Pons (tissue), 1 donor: Measurements from ENCODE around the gene RORB.
"Not testable (repeated sequence)": the region's sequence is repeated elsewhere in the genome, so short reads cannot be mapped to it uniquely, and the experiment has no call there.

Source experiments
- DNase-seq: peaks from one replicate; pipeline ENCODE4 v3.0.0-alpha.2; 2016; ENCODE audit warnings: low spot score

Gene RORB

DNA sequence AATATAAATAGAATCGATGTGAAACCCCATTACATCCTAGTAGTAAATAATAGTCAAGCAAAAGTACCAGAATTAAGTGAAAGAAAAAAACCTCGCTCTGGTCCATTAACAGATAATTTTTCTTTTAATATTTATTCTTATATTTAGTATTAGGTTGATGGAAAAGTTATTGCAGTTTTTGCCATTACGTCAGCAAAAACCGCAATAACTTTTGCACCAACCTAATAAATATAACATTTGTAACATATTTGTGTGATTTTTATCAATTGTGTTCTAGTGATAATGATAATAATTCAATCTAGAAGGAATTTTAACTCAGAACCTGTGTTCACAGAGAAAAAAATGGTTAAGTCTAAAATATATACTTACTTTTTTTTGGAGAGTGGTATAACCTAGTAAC, 16.1 kb downstream of the RORB start:
- no peak for DNase-seq

DNA sequence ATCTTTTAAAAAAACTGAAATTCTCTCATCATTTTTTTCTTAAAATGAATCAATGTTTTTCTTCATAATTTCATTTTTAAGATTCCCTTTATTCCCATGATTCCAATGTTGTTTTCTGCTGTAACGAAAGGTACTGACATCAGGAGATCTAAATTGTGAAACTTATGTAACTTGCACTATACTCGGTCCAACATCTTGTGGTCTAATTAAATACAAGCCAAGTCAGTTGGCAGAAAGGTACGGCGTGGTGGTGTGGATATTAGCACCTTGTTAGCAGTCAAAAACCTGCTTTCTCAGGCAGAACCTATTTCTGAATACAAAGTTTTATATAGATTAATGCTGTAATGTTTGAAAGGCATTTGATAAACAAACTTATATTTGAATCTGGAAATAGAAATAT, 20.1 kb downstream of the RORB start:
- DNase-seq: no peak

DNA sequence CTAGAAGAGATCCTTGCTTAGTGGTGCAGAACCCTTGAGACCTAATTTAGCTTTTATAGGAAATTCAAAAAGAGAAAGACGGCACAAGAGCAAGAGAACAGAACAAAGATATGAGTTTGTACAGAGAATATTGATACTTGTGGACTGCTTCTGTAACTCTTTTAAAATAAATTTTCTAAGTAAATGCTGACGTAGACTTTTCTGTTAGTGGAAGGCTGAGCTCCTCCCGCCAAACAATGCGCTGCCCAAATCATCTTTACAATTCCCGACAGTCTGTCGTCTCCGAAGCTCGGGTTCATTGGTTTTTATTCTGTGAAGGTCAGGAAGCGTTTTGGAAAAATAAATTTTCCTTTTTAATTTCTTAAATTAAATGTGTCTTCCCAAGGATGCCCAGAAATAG, 22.3 kb downstream of the RORB start:
- DNase-seq: no peak

DNA sequence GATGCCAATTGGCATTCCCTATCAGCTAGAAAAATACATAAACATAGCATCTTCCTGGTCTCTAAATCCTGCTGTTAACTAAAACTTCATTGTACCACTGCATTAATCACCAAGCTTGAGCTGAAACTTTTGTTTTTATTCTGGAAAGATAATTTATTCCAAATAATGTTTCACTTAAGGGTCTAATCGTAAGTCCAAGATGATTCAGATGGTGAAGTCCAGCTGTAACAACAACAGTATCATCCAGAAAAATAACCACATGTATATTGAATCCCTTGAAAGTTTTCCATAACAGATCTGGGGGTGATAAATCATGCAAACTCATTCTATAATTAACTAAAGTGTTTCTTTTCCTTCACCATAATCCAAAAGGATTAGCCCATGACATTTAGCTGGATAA, 23.9 kb downstream of the RORB start:
- DNase-seq: no peak

DNA sequence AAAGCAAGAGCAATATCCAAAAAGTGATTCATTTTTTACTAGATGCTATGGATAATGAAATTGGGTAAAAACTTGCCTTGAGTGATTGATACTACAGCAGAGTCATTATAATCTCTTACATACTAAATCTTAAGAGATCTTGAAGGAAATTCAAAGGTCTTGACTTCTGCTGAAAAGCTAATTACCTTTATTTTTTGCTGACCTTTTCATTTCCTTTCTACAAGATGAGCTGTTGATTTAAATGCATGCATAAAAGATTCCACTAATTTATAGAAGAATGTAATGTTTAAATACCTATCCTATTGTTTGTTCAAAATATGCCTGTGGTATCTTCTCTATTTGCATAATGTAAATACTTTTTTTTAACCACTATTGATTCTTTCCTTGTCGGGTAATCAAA, 27.2 kb downstream of the RORB start:
- no peak for DNase-seq

DNA sequence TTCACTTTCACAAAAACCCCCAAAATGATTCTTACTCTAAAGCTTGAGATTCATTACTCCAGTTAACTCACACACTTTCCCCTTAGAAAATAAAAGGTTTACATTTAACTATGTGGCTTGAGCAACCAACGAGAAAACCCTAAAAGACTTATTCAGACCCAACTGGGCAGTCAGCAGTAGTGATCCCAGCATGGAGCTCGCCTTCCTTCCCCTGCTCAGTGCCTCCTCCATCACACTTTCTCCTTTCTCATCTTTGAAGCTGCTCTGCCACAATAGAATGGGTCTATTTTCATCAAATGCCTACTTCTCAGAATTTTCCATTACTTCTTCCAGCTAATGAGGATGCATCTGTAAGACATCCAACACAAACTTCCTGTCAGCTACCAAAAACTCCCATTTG, 29.1 kb downstream of the RORB start:
- DNase-seq: no peak

DNA sequence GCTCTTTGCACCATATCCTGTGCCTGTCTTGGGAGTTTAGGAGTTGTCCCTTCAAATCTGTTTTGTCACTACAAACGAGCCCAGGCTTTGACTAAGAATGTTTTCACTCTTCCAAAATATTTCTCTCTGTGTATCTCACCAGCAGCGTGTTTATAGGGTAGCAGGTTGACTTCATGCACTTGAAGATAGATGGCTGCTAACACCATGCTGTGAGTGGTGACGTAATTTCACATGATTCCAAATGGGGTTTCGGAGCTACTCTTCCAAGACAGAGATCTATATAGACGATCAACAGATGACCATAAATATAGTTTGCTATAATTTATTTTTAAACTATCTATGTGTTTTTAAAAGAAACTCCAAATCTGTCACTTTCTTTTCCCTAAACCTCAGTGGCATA, 30.6 kb downstream of the RORB start:
- DNase-seq: no peak

DNA sequence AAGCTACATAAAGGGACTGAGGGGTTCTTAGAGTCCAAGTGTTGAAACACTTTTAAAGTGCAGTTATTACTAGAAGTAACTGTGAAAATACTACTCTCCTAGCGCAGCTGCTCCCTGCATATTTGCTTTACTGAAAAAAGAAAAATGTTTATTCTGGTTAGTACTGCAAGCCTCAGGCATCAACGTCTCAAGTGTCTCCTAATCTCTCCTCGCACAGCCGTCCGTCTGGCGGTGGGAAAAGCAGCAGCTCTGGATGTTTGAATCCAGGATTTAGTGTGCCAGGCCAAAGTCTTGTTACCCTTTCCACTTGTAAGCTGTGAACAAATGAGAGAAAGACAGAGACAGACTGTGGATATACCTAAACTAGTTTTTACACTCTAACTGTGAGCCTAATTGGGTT, 31.1 kb downstream of the RORB start:
- no peak for DNase-seq

DNA sequence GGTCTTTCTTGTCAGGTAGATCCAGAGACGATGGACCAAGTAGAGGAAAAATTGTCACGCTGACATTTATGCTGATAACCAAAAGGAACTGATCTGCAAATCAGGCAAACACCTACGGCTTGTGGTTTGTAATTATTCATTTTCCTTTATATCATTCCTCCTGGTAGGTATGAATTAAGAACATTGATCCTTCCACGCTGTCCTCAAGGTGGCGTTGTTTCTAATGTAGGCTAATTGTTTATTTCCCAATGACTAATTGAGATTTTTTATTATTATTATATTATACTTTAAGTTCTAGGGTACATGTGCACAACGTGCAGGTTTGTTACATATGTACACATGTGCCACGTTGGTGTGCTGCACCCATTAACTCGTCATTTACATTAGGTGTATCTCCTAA, 33.3 kb downstream of the RORB start:
- not testable (repeated sequence) for DNase-seq

DNA sequence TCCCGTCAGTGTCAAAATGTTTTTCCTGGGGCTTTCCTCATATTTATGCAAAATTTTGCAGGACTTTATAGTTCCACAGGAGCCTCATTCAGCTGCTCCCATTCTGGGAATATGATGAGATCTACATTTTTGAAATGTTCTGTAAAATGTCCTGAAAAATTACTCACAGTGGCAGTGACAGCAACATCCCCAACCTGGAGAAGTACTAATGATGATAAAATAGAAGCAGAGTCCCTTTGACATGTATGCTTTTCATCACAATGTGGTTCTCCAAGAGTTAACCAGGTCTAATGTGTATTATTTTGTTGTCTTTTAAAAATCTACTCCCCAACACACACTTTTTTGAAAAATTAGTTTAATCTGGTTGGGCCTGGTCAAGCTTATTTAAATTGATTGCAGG, 36.1 kb downstream of the RORB start:
- no peak for DNase-seq

DNA sequence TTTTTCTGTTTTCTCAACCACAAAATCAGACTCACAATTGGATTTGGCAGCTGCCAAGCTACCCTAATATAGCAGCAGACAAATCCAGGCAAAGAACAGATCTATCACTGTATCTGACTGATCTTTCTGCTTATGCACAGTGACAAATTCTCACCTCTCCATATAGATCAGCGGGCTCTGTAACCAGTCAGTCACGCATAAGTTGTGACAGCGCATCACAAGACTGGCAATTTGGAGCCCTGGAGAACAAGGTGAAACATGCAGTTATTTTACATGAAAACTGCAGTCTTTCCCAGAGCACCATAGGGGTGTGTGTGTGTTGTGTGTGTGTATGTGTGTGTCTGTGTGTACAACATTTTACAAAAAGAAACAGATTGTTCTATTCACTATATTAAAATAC, 37.7 kb downstream of the RORB start:
- DNase-seq: no peak

DNA sequence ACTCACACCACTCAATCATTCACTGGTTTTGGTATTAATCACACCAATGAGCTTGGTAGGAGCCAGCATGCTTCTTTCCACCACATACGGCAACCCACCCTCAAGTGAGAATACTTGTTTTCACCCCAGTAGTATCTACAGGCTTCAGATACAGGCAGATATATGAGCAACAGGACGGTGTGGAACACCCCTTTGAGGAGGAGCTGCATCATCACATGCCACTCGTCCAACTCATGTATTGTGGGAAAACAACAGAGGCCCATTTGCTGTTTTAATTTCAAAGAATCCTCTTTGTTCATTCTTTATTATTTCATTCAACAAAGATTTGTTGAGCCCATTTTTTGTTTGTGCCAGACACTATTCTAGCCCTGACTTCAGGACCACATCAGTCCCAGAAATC, 46.0 kb downstream of the RORB start:
- DNase-seq: peak; percentile 64

DNA sequence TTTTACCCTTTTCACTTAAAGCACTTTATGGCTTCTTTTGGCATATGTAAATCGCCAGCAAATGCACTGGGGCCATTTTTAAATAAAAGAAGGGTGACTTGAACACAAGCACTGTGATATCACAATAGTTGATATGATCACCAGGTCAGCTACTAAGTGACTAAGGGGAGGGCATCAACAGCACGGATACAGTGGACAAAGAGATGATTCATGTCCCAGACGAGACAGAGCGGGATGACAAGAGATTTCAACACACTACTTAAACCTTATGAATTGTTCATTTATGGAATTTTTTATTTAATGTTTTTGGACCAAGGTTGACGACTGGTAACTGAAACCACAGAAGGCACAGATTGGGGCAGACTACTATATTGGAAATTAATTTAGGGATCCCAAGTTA, 54.1 kb downstream of the RORB start:
- no peak for DNase-seq

DNA sequence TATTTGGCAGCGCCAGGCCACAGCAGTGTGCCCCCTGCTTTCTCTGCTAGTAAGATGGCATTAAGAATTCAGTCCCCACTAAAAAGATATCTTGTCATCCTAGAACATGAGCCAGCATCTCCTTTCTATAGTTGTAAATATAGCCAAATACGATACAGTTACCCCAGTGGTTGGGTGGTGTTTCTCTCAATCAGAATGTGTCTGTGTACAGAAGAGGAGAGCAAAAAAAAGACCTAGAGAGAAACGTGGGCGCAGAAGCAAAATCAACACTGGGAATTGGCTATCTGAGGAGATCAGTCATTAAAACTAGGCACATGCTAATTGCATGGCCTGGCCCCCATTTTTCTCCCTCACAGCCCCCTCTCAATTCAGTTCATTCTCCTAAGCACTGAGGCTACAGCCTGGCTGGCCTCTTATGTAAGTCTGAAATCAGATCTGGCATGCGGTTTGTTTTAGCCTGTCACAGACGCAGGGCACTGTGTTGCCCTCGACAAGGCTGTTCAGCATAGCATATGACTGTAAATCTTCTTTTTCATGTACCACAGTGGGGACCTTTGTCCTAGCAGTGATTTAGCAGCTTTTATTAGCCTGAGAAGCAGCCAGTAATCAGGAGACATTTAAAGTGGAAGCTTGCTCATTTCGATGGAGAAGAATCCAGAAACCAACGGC, 57.8 kb downstream of the RORB start:
- DNase-seq: peak; percentile 63

DNA sequence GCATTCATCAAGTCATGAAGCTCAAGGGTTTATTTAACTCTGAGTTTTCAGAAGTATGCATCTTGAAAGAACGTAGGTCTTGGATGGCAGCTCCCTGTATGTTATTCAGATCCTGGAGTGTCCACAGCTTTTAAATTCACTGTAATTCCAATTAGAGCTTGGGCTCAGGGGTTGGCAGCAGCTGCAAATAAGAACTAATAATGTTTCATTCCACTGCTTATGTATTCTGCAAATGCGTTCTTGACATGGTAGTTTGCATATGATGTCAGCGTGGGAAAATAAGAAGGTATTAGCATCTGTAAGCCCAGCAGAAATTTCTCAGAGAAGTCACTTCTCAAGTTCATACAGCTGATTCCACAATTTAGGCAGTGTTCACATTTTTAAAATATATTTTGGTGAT, 58.4 kb downstream of the RORB start:
- no peak for DNase-seq

DNA sequence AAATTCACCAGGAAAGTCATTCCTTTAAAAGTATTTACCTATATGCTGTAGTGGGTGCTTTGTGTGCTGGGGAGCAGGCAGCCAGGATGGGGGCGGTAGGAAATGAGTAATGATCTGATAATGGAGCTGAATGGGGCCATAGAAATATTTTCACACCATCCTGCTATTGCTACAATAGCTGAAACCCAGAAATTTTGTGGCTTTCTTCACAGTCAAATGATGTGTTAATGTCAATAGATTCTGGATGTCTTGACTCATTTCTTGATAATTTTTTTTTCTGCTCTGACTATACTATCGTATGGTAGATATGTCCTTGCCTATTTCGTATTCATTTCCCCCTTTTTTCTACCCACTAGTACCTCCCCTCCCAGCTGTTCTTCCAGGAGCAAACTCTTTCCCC, 59.5 kb downstream of the RORB start:
- no peak for DNase-seq

DNA sequence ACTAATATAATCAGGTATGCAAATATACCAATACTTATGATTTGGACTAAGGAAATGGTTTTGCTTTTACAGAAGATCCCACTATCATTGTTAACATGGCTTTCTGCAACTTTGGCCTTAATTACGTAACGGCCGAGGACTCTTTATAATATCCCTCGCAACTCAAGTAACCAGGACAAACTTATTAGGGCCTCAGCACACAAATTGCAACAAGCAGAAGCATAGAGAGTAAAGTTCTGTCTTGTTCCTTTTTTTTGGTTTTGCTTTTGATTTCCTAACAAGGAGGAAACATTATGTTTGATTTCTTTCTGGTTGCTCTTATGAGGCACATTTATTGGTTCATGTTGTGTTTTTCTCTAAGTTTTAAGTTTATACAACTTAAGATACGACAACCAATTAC, 60.4 kb downstream of the RORB start:
- DNase-seq: peak; percentile 17

DNA sequence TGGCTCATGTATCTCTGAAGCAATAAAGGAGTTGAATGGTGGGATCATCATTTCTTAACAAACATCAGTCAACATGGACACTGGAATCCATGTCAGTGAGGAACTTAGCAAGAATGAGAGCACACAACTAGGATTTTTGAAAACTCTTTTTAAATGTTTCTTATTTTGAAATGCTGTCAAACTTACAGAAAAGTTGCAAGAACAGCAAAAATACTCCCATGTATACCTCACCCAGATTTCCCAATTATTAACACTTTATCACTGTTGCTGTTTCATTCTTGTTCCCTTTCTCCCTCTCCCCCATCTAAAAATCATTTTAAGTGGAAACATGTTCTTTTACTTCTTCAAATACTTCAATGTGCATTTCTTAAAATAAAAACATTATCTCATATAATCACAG, 65.5 kb downstream of the RORB start:
- DNase-seq: no peak

DNA sequence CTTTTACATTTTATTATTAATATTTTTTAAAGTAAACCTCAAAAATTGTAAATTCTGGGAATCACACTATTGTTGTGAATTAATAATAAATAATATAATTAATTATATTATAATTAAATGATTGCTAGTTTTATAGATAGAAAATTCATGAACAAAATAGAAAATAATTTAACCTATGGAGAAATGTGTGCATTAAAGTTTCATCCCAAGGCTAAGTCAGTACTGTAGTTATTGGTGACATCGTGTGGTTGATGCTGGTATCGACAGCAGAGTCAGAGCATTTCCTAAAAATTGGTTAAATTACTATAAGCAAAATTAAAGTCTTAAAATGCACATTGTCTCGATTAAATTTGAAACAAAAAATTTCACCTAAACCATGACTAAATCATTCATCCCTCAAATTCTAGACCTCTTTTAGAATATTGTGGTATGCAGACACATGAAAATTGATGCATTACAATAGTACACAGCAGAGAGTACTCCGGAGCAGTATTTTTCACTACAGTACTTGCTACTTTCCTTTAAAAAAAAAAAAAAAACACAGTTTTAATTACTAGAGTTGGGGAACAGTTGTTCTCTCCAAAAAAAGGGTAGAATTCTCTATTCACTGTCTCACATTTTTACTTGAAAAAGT, 73.9 kb downstream of the RORB start:
- DNase-seq: peak; percentile 63

DNA sequence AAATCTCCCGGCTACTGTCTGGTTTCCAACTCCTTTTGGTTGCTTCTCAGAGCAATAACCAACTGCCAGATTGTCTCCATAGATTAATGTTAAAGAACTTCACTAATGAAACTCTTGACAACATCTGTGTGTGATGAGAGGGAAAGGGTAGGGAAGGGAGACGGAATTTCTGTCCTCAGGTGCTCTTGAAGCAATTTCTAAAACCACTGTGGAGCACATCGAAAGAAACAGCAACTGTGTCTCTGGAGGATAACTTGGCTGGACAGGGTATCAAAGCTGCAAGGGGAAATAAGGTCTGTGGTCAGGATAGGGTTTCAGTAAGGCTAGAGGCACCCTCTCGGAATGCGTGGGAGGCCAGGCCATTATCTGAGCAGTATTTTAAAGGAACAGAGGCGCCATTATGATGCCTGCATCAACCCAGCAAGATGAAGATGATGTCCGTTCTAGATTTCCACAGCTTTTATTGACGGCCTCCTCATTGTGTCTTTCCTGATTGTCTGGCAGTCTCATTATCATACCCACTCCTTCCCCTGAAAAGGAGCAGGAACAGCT, 76.6 kb downstream of the RORB start:
- no peak for DNase-seq

DNA sequence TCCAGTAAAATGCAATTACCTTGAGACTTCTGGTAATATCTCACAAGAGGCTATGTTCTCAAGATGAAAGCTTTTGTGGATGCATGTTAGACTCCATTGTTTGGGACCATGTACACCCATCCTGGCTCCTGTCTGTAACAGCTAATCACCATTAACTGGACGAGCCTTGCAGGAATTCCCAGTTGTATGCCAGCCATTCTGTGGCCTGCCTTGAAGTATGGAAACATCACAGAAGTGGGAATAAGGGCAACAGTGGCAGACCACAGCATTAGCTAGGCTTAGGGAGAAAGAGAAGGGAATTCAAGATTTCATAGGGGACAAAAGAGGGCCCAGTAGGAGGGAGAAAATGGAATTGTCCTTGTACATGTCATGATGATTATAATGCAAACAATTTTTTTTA, 79.0 kb downstream of the RORB start:
- no peak for DNase-seq

DNA sequence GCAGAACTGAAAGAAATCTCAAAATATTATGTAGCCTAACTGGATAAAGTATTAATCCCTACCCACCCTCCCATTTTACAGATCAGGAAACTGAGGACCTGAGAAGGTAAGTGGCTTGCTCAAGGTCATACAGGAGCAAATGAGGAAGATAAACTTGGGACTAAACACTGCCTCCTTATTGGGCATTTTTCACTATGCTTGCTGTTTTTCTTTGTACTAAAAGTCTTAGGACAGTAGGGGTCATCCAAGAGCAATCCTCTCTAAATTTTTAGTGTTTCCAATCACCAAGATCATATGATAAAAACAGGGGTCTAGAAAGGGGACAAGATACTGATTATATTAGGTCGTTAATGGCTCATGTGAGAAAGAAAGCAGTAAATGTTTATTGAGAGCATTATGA, 80.8 kb downstream of the RORB start:
- DNase-seq: peak; percentile 42

DNA sequence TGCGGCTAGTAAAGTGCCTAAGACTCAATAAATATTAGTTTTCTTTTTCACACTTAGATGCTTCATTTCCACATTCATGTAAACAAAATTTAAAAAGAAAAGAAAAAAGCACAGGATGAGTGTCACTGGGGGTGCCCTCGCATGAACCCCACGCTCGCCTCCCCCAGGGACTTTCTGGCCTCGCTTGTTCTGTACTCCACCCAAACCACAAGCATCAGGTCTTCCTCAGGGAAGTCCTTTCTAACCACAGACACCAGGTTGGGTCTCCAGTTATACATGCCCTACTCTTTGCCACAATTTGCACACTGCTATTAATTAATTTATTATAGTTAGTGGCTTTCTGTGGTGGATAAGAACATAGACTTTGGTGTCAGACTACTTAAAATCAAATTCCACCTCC, 92.4 kb downstream of the RORB start:
- no peak for DNase-seq

DNA sequence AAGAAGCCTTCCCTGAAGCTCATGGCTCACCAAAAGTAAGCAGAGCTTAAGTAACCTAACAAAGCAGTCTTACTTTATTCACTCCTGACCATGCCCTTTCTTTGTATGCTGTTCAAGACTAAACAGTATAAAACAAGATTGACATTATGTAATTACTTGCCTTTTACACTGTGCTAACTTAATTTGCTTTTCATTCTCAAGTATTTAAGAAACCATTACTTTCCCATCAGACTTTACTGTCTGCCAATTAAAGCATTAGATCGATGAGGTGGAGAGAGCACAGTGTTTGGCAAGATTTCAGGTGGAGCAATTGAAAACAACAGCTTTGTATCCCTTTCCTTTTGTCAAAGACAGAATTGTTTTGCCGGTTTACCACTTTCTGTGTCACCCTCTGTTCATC, 98.2 kb downstream of the RORB start:
- DNase-seq: peak; percentile 4
